ENCODE data around the gene CYP26B1. TPM values are rescaled to one million over a fixed set of nuclear protein-coding genes. Genes with fewer than 3 reads are reported as not detected.

The CYP26B1 gene
- total RNA-seq, 4 donors from 2014 or later: 1.5 to 5.2 (median 2.4) TPM; not detected in 1

- no peaks in the 10 kb centered on the region for H3K27me3 ChIP-seq
- WGBS, 2 donors (ENCODE audit: low coverage in 1 of 2): 76 to 100% methylated on average over 1 to 12 of the region's 12 CpGs
- H3K27ac ChIP-seq: no peak overlapping the region
- no peaks in the 10 kb centered on the region for H3K9me3 ChIP-seq
- no peak overlapping the region for H3K4me3 ChIP-seq
- intact Hi-C loops (cut with DNase I; ENCODE audit: low total_unique reads): no loop called here
- DNase-seq: no peak
- TF ChIP-seq, protein P1, sequence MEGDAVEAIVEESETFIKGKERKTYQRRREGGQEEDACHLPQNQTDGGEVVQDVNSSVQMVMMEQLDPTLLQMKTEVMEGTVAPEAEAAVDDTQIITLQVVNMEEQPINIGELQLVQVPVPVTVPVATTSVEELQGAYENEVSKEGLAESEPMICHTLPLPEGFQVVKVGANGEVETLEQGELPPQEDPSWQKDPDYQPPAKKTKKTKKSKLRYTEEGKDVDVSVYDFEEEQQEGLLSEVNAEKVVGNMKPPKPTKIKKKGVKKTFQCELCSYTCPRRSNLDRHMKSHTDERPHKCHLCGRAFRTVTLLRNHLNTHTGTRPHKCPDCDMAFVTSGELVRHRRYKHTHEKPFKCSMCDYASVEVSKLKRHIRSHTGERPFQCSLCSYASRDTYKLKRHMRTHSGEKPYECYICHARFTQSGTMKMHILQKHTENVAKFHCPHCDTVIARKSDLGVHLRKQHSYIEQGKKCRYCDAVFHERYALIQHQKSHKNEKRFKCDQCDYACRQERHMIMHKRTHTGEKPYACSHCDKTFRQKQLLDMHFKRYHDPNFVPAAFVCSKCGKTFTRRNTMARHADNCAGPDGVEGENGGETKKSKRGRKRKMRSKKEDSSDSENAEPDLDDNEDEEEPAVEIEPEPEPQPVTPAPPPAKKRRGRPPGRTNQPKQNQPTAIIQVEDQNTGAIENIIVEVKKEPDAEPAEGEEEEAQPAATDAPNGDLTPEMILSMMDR (IDR thresholded peaks at IDR 0.05): no peak
- TF ChIP-seq EP300 (IDR thresholded peaks at IDR 0.05; ENCODE audit: low read depth) (no peak), POLR2A (IDR thresholded peaks at IDR 0.05) (no peak), POLR2AphosphoS5 (IDR thresholded peaks at IDR 0.05) (no peak)
- no peaks in the 10 kb centered on the region for H3K4me1 ChIP-seq
- in situ Hi-C loops (cut with MboI; ENCODE audit: low pct_ligation_motif_present in 1 of 4, low pct_unique_long_range_greater_than_20kb in 1 of 4, low sequenced_read_pairs in 3 of 4): no loop called here
- no peaks in the 10 kb centered on the region for H3K36me3 ChIP-seq
Measured at GRCh38 chr2:72112981-72113846, 34.4 kb downstream of the CYP26B1 start.

GRCh38 chr2:72112401-72112800 lies 35.3 kb downstream of the CYP26B1 start:
- in situ Hi-C loops (cut with MboI; ENCODE audit: low pct_ligation_motif_present in 1 of 4, low pct_unique_long_range_greater_than_20kb in 1 of 4, low sequenced_read_pairs in 3 of 4) (no loop called here), intact Hi-C loops (cut with DNase I; ENCODE audit: low total_unique reads) (no loop called here)
- Histone ChIP-seq H3K27me3 (no peaks in the 10 kb centered on the region), H3K36me3 (no peaks in the 10 kb centered on the region), H3K4me1 (no peaks in the 10 kb centered on the region), H3K9me3 (no peaks in the 10 kb centered on the region), H3K27ac (no peak overlapping the region), H3K4me3 (no peak overlapping the region)
- no peak for TF ChIP-seq POLR2A (IDR thresholded peaks at IDR 0.05)
- no peak for TF ChIP-seq POLR2AphosphoS5 (IDR thresholded peaks at IDR 0.05)
- TF ChIP-seq, protein P1 (IDR thresholded peaks at IDR 0.05): no peak
- no peak for TF ChIP-seq EP300 (IDR thresholded peaks at IDR 0.05; ENCODE audit: low read depth)
- WGBS, 2 donors (ENCODE audit: low coverage in 1 of 2): 87 to 100% methylated on average over 3 to 6 of the region's 6 CpGs
- DNase-seq: no peak

DNA sequence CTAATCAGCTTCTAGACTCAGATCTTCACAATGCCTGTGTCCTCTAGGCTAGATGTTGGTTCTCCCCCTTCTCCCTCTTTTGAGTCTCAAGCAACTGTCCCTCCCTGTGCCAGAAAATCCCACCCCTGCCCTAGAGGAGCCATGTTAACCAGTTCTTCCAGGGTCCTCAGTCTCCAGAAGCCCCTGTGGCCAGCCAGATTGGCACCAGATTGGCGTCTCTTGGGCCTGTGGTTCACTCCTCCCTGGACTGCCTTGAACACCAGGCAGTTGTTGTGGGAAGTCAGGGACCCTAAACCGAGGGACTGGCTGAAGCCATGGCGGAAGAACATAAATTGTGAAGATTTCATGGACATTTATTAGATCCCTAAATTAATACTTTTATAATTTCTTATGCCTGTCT lies 36.6 kb downstream of the CYP26B1 start:
- in situ Hi-C loops (cut with MboI; ENCODE audit: low pct_ligation_motif_present in 1 of 4, low pct_unique_long_range_greater_than_20kb in 1 of 4, low sequenced_read_pairs in 3 of 4) (no loop called here), intact Hi-C loops (cut with DNase I; ENCODE audit: low total_unique reads) (no loop called here)
- 60 to 91% methylated on average over 1 to 3 of the region's 3 CpGs for WGBS, 2 donors (ENCODE audit: low coverage in 1 of 2)
- Histone ChIP-seq H3K27ac (no peak overlapping the region), H3K36me3 (no peaks in the 10 kb centered on the region), H3K9me3 (no peaks in the 10 kb centered on the region), H3K4me3 (no peak overlapping the region), H3K4me1 (no peaks in the 10 kb centered on the region), H3K27me3 (no peaks in the 10 kb centered on the region)
- no peak for DNase-seq
- TF ChIP-seq, protein P1 (IDR thresholded peaks at IDR 0.05): no peak
- TF ChIP-seq EP300 (IDR thresholded peaks at IDR 0.05; ENCODE audit: low read depth): no peak
- no peak for TF ChIP-seq POLR2A (IDR thresholded peaks at IDR 0.05)
- TF ChIP-seq POLR2AphosphoS5 (IDR thresholded peaks at IDR 0.05): no peak

DNA sequence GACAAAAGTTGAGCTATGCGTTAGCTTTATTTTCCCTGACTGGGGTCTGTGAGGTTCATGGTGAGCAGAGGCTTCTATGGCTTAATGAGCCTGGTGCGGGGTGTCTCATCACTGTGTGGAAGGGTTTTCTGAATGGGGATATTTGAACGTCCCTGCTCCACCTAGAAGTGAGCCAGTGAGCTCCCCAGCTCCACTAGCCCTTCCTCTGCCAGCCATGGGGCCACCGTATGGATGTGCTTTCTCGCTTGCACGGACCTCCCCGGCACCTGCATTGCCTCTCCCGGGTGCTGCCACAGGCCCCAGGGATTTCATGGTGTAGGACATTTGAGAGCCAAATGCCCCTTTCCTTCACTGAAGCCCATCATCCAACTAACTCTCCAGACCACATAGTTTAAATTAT lies 37.8 kb downstream of the CYP26B1 start:
- Histone ChIP-seq H3K27me3 (no peaks in the 10 kb centered on the region), H3K4me1 (no peaks in the 10 kb centered on the region), H3K4me3 (no peak overlapping the region), H3K9me3 (no peaks in the 10 kb centered on the region), H3K27ac (no peak overlapping the region), H3K36me3 (no peaks in the 10 kb centered on the region)
- in situ Hi-C loops (cut with MboI; ENCODE audit: low pct_ligation_motif_present in 1 of 4, low pct_unique_long_range_greater_than_20kb in 1 of 4, low sequenced_read_pairs in 3 of 4): no loop called here
- no peak for TF ChIP-seq POLR2A (IDR thresholded peaks at IDR 0.05)
- TF ChIP-seq EP300 (IDR thresholded peaks at IDR 0.05; ENCODE audit: low read depth): no peak
- no peak for TF ChIP-seq POLR2AphosphoS5 (IDR thresholded peaks at IDR 0.05)
- DNase-seq: no peak
- WGBS, 2 donors (ENCODE audit: low coverage in 1 of 2): 60 to 93% methylated on average over 1 to 8 of the region's 8 CpGs
- intact Hi-C loops (cut with DNase I; ENCODE audit: low total_unique reads): no loop called here
